NCI-H748 (cell line): ENCODE measurements around the gene HDAC3.
A peak's percentile ranks its signal among the peaks of the same experiment; 100 is the strongest.

Source experiments
- DNase-seq: peaks from one replicate; lab custom pipeline; 2025; ENCODE audit not compliant: unreplicated experiment; lab: John Stamatoyannopoulos, UW

The HDAC3 gene

GRCh38 chr5:141662028-141662427, 25.4 kb upstream of the HDAC3 start:
- no peak for DNase-seq

GRCh38 chr5:141657937-141658545, 21.4 kb upstream of the HDAC3 start:
- no peak for DNase-seq

GRCh38 chr5:141657404-141657803, 20.8 kb upstream of the HDAC3 start:
- no peak for DNase-seq

- DNase-seq: no peak
Measured at GRCh38 chr5:141656396-141656795, 19.7 kb upstream of the HDAC3 start.

- DNase-seq: no peak
Measured at GRCh38 chr5:141655020-141655419, 18.4 kb upstream of the HDAC3 start.

GRCh38 chr5:141654298-141654697, 17.6 kb upstream of the HDAC3 start:
- no peak for DNase-seq

GRCh38 chr5:141651728-141652105, 15.1 kb upstream of the HDAC3 start:
- DNase-seq: no peak

- peak; percentile 77 for DNase-seq
Measured at GRCh38 chr5:141650851-141651727, 14.4 kb upstream of the HDAC3 start, which contains the start of gene FCHSD1. TSS of gene FCHSD1 (minus strand) at chr5:141651418. CDS start at chr5:141651368, 50 bp downstream.

- no peak for DNase-seq
Measured at GRCh38 chr5:141649972-141650371, 13.3 kb upstream of the HDAC3 start.

- no peak for DNase-seq
Measured at GRCh38 chr5:141649056-141649688, 12.5 kb upstream of the HDAC3 start.

GRCh38 chr5:141647851-141648250, 11.2 kb upstream of the HDAC3 start:
- no peak for DNase-seq

GRCh38 chr5:141647242-141647641, 10.6 kb upstream of the HDAC3 start:
- DNase-seq: no peak

GRCh38 chr5:141646026-141646425, 9.4 kb upstream of the HDAC3 start:
- no peak for DNase-seq

GRCh38 chr5:141641634-141642267, 5.1 kb upstream of the HDAC3 start:
- no peak for DNase-seq

GRCh38 chr5:141640698-141641097, 4.0 kb upstream of the HDAC3 start:
- no peak for DNase-seq

- no peak for DNase-seq
Measured at GRCh38 chr5:141640051-141640415, 3.4 kb upstream of the HDAC3 start.

- no peak for DNase-seq
Measured at GRCh38 chr5:141639357-141640050, 2.9 kb upstream of the HDAC3 start.

- no peak for DNase-seq
Measured at GRCh38 chr5:141638771-141639170, 2.1 kb upstream of the HDAC3 start.

- DNase-seq: peak; percentile 39
Measured at GRCh38 chr5:141637767-141638419, 1.2 kb upstream of the HDAC3 start.

- peak; percentile 64 for DNase-seq
Measured at GRCh38 chr5:141637123-141637766, 596 bp upstream of the HDAC3 start.
